Osteoblast (primary cell): ENCODE data around the gene NOXO1. TPM values are rescaled to one million over a fixed set of nuclear protein-coding genes. Genes with fewer than 3 reads are reported as not detected.
A peak's percentile ranks its signal among the peaks of the same experiment; 100 is the strongest.

Experiments used
- DNase-seq: peaks from one replicate; pipeline ENCODE4 v3.0.0; 2011; ENCODE audit warnings: low spot score, mixed read lengths; ENCODE audit not compliant: insufficient read length; ENCODE audit errors: missing footprints
- H2AFZ ChIP-seq: 2 replicates; pipeline ENCODE4 v1.6.0; 2011; ENCODE audit warnings: mild to moderate bottlenecking, low read length
- H3K27ac ChIP-seq: 2 replicates; pipeline ENCODE4 v1.5.1; 2011; ENCODE audit warnings: mild to moderate bottlenecking, low read depth, low read length, moderate library complexity
- H3K27me3 ChIP-seq: 2 replicates; pipeline ENCODE4 v1.6.0; 2012; ENCODE audit warnings: mild to moderate bottlenecking, control low read depth, inconsistent platforms, low read length, moderate library complexity; ENCODE audit not compliant: insufficient read depth
- H3K36me3 ChIP-seq: 2 replicates; pipeline ENCODE4 v1.5.1; 2011; ENCODE audit warnings: mild to moderate bottlenecking, low read length, control low read depth, moderate library complexity; ENCODE audit not compliant: insufficient read depth
- H3K4me1 ChIP-seq: 2 replicates; pipeline ENCODE4 v1.5.1; 2011; ENCODE audit warnings: mild to moderate bottlenecking, low read length, control low read depth, moderate library complexity; ENCODE audit not compliant: insufficient read depth
- H3K4me2 ChIP-seq: 2 replicates; pipeline ENCODE4 v1.6.0; 2011; ENCODE audit warnings: mild to moderate bottlenecking, low read length; ENCODE audit not compliant: insufficient read depth
- H3K4me3 ChIP-seq: fragments of 200-600 bp; sonication (generic); 3 replicates; pipeline ENCODE4 v1.5.1; 2012; ENCODE audit warnings: mild to moderate bottlenecking, low read length, inconsistent platforms; ENCODE audit not compliant: insufficient read depth
- H3K79me2 ChIP-seq: 2 replicates; pipeline ENCODE4 v1.6.0; 2012; ENCODE audit warnings: mild to moderate bottlenecking, low read length, control low read depth, inconsistent platforms; ENCODE audit not compliant: insufficient read depth
- H3K9me3 ChIP-seq: 2 replicates; pipeline ENCODE4 v1.5.1; 2011; ENCODE audit warnings: low read depth, low read length, control low read depth
- H4K20me1 ChIP-seq: 2 replicates; pipeline ENCODE4 v1.6.0; 2012; ENCODE audit warnings: mild to moderate bottlenecking, low read length, control low read depth; ENCODE audit not compliant: insufficient read depth
- total RNA-seq: library from RNA; depleted of rRNA; stranded (reverse); fragments of >200 nt; gene quantifications from 2 replicates; pipeline ENCODE4 v1.2.3, GENCODE V29; 2012
- TF ChIP-seq, protein P1 (sequence below): IDR thresholded peaks from 2 replicates; pipeline ENCODE4 v1.5.1; 2011; ENCODE audit warnings: mild to moderate bottlenecking, low read depth, low read length, moderate library complexity; ENCODE audit errors: extremely low read depth

NOXO1 gene
- total RNA-seq, 1 donor: under 0.01 TPM

DNA sequence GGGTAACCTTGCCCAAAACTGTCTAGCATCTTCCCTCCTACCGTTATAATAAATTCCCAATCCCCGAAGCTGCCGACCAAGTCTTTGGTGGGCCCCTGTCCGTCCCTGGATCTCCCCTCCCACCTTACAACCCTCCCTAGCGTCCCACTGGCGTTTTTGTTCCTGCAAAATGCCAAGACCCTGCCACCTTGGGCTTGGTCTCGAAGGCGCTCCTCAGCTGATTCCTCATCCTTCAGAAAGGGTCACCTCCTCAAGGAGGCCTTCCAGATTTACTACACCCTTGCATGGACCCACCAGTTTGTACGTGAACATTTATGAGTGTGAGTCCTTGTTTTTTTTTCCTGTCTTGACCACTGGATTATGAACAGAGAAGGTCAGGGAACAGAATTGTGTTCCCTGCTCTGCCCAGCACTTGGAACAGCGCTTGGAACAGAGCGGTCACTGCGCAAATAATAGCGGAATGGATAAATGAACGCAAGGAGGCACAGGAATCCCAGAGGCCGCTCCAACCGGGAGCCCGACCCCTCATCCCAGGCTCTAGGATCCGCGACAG is 1.8 kb upstream of the NOXO1 start:
- peaks cover 24% of the 10 kb centered on the region for H4K20me1 ChIP-seq
- H3K4me2 ChIP-seq: peak overlapping the region; percentile 95
- peak overlapping the region; percentile 80 for H2AFZ ChIP-seq
- peaks cover 39% of the 10 kb centered on the region for H3K27me3 ChIP-seq
- peak overlapping the region; percentile 85 for H3K4me3 ChIP-seq
- TF ChIP-seq, protein P1, sequence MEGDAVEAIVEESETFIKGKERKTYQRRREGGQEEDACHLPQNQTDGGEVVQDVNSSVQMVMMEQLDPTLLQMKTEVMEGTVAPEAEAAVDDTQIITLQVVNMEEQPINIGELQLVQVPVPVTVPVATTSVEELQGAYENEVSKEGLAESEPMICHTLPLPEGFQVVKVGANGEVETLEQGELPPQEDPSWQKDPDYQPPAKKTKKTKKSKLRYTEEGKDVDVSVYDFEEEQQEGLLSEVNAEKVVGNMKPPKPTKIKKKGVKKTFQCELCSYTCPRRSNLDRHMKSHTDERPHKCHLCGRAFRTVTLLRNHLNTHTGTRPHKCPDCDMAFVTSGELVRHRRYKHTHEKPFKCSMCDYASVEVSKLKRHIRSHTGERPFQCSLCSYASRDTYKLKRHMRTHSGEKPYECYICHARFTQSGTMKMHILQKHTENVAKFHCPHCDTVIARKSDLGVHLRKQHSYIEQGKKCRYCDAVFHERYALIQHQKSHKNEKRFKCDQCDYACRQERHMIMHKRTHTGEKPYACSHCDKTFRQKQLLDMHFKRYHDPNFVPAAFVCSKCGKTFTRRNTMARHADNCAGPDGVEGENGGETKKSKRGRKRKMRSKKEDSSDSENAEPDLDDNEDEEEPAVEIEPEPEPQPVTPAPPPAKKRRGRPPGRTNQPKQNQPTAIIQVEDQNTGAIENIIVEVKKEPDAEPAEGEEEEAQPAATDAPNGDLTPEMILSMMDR: no peak
- H3K27ac ChIP-seq: no peak overlapping the region
- H3K9me3 ChIP-seq: no peaks in the 10 kb centered on the region
- H3K4me1 ChIP-seq: peaks cover 10% of the 10 kb centered on the region
- H3K79me2 ChIP-seq: peaks cover 12% of the 10 kb centered on the region
- DNase-seq: no peak
- H3K36me3 ChIP-seq: peaks cover 11% of the 10 kb centered on the region

DNA sequence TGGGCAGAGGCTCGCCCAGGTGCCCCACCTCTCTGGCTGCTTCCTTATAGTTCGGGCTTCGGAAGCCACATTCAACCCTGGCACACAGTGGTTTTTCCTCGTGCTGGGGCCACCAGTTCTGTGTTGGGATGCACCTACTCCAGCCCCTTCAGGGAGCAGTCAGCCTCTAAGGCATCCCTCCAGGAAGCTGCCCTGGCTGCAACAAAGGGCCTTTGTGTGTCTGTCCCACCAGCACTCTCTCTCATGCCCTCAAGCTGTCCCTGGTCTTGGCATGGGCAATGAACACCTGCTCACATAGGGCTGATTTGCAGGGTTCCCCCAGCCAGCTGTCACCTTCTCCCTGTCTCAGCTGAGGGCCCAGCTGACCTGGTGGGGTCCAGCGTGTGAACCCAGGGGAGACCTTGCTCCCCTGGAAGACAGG is 754 bp upstream of the NOXO1 start:
- Histone ChIP-seq H3K4me1 (peaks cover 10% of the 10 kb centered on the region), H3K27me3 (peaks cover 39% of the 10 kb centered on the region), H3K79me2 (peaks cover 12% of the 10 kb centered on the region), H3K36me3 (peaks cover 14% of the 10 kb centered on the region), H3K27ac (no peak overlapping the region), H3K4me3 (no peak overlapping the region), H2AFZ (no peak overlapping the region), H4K20me1 (peaks cover 24% of the 10 kb centered on the region), H3K9me3 (no peaks in the 10 kb centered on the region), H3K4me2 (no peak overlapping the region)
- TF ChIP-seq, protein P1: no peak
- DNase-seq: no peak

DNA sequence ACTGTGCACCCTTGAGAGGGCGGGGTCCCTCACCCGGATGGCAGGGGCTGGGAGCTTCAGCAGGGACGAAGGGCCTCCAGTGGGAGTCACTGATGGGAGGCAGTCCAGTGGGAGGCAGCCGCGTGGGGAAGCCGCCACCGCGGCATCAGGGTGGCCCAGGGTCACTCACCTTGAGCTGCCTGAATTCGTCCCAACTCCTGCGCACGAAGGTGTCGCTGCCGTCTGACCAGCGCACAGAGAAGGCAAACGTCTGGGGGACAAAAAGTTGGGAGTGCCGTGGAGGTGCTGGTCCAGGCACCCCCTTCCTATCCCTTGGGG is 540 bp downstream of the NOXO1 start:
- Histone ChIP-seq H4K20me1 (peaks cover 24% of the 10 kb centered on the region), H3K79me2 (peaks cover 9% of the 10 kb centered on the region), H3K9me3 (no peaks in the 10 kb centered on the region), H3K4me1 (peaks cover 10% of the 10 kb centered on the region), H3K36me3 (peaks cover 14% of the 10 kb centered on the region), H2AFZ (no peak overlapping the region), H3K27me3 (peaks cover 39% of the 10 kb centered on the region), H3K4me2 (no peak overlapping the region), H3K4me3 (no peak overlapping the region), H3K27ac (no peak overlapping the region)
- DNase-seq: no peak
- TF ChIP-seq, protein P1: no peak

DNA sequence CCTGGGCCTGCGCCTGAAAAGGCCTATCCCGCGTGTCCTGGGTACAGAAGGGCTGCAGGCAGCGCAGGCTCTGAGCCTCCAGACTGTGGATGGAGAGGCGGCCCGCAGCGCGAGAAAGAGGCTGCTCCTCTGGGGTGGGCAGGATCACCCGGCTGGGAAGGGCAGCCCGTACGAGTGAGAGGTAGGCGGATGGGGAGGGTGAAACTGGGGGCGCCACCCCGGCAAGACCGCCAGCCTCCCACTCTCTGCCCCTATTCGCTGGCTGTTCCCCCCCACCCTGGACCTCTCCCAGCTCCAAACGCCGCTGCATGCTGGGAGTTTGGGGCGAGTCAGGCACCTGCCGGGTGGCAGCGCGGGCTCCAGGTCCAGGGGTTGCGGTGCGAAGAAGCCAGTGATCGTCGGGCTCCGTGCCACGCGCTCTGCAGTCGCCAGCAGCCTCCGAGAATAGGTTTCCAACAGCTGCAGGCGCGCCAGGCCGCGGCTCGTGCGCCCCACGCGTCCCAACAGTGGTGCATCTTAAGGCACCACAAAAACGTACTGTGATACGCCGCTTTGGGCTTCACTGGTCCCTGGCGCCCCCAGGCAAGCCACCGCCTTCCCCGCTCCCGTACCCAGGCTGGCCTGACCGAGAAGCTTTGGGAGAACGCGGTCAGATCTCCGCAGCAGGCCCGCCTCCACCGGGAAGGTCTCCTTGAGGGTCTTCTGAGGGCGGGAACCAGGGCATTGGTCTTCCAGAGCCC is 1.1 kb downstream of the NOXO1 start:
- Histone ChIP-seq H3K9me3 (no peaks in the 10 kb centered on the region), H3K27me3 (peaks cover 39% of the 10 kb centered on the region), H3K79me2 (peaks cover 5% of the 10 kb centered on the region), H3K4me3 (no peak overlapping the region), H3K36me3 (peaks cover 17% of the 10 kb centered on the region), H3K4me2 (no peak overlapping the region), H4K20me1 (peaks cover 24% of the 10 kb centered on the region), H3K4me1 (peaks cover 6% of the 10 kb centered on the region), H2AFZ (no peak overlapping the region), H3K27ac (no peak overlapping the region)
- TF ChIP-seq, protein P1: no peak
- peak; percentile 90 for DNase-seq
